Esophagus muscularis mucosa (tissue), 4 donors: ENCODE results near the gene STEAP4.

Experiments used
- CTCF ChIP-seq, 3 experiments: fragments of 200-600 bp in 2 of 3; fragments of 450-650 bp in 1 of 3; sonication (generic) in 2 of 3; IDR thresholded peaks; one replicate each; pipeline ENCODE4 v1.5.1; 2017 to 2019; ENCODE audit warnings: antibody characterized with exemption in 3 of 3, mild to moderate bottlenecking in 2 of 3, moderate library complexity in 1 of 3
- EP300 ChIP-seq: sonication (generic); formaldehyde crosslinking; IDR thresholded peaks from one replicate; pipeline ENCODE4 v1.6.1; 2017; ENCODE audit warnings: antibody characterized with exemption
- POLR2A ChIP-seq: fragments of 450-650 bp; IDR thresholded peaks from one replicate; pipeline ENCODE4 v1.6.1; 2017; ENCODE audit warnings: antibody characterized with exemption, moderate library complexity, mild to moderate bottlenecking, low read depth
- POLR2AphosphoS5 ChIP-seq, 2 donors: sonication (generic); formaldehyde crosslinking; IDR thresholded peaks; one replicate each; pipeline ENCODE4 v1.6.1; 2017; ENCODE audit warnings: antibody characterized with exemption in 2 of 2

GRCh38 chr7:88254721-88255424, 51.8 kb downstream of the STEAP4 start:
- TF ChIP-seq POLR2AphosphoS5 (IDR thresholded peaks at IDR 0.05) (no peak), POLR2A (no peak), CTCF (IDR thresholded peaks at IDR 0.05) (no peak), EP300 (no peak)
